ENCODE measurements around the gene SCAP. TPM values are rescaled to one million over a fixed set of nuclear protein-coding genes. Genes with fewer than 3 reads are reported as not detected.

Gene SCAP
- total RNA-seq, 1 experiment from 2014 or later, result 67.6 TPM

GRCh38 chr3:47398228-47398627 is 77.5 kb downstream of the SCAP start:
- ChIA-PET CTCF (no interaction called here), RAD21 (ENCODE audit: low non-redundant PET in 1 of 2, low total read pairs in 2 of 2, uncharacterized antibody in 2 of 2, unreplicated experiment in 2 of 2) (no interaction called here), POLR2A (no interaction called here)
- H3K27me3 ChIP-seq (ENCODE audit: insufficient read depth, low read length), result no peaks in the 10 kb centered on the region
- H3K9me3 ChIP-seq (ENCODE audit: control insufficient read depth in 1 of 2, insufficient read depth in 1 of 2, low read depth in 1 of 2, low read length in 2 of 2), result no peaks in the 10 kb centered on the region
- DNase-seq (ENCODE audit: low read depth, low spot score) (no peak), ATAC-seq (no peak)
- no peak overlapping the region for H3K4me2 ChIP-seq (ENCODE audit: low read length)
- intact Hi-C loops (cut with micrococcal nuclease), result no loop called here
- no peaks in the 10 kb centered on the region for H3K9me2 ChIP-seq (ENCODE audit: insufficient read depth)
- no peak overlapping the region for H3K4me3 ChIP-seq (replicated peaks in 1 of 2; ENCODE audit: low read depth in 1 of 2, low read length in 2 of 2)
- H3K4me1 ChIP-seq (ENCODE audit: control insufficient read depth in 1 of 2, insufficient read depth in 2 of 2, low read length in 2 of 2), result peaks cover 10 to 20% of the 10 kb centered on the region in 2 experiments
- H3K9ac ChIP-seq (ENCODE audit: low read length), result no peak overlapping the region
- BruUV-seq (replicated peaks), result no TSS peak
- no peak overlapping the region for H3K27ac ChIP-seq (ENCODE audit: low read depth, low read length)
- peaks cover 11% of the 10 kb centered on the region; the same call in 1 of the 2 replicates for H4K20me1 ChIP-seq (ENCODE audit: insufficient read depth)
- H2AFZ ChIP-seq (ENCODE audit: low read depth, low read length, poor library complexity, severe bottlenecking), result no peak overlapping the region
- no peak for TF ChIP-seq CEBPB (IDR thresholded peaks at IDR 0.05; ENCODE audit: low read depth)
- no peak for TF ChIP-seq SP1 (IDR thresholded peaks at IDR 0.05; ENCODE audit: low read depth)
- TF ChIP-seq, protein P1, sequence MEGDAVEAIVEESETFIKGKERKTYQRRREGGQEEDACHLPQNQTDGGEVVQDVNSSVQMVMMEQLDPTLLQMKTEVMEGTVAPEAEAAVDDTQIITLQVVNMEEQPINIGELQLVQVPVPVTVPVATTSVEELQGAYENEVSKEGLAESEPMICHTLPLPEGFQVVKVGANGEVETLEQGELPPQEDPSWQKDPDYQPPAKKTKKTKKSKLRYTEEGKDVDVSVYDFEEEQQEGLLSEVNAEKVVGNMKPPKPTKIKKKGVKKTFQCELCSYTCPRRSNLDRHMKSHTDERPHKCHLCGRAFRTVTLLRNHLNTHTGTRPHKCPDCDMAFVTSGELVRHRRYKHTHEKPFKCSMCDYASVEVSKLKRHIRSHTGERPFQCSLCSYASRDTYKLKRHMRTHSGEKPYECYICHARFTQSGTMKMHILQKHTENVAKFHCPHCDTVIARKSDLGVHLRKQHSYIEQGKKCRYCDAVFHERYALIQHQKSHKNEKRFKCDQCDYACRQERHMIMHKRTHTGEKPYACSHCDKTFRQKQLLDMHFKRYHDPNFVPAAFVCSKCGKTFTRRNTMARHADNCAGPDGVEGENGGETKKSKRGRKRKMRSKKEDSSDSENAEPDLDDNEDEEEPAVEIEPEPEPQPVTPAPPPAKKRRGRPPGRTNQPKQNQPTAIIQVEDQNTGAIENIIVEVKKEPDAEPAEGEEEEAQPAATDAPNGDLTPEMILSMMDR (IDR thresholded peaks at IDR 0.05 in 2 of 3, conservative IDR thresholded peaks at IDR 0.05 in 1 of 3; ENCODE audit: borderline replicate concordance in 1 of 3, insufficient read depth in 1 of 3, low read depth in 2 of 3, low read length in 2 of 3), result no peak
- TF ChIP-seq ELF1 (IDR thresholded peaks at IDR 0.05; ENCODE audit: borderline replicate concordance, low read depth), result no peak
- TF ChIP-seq EGR1 (IDR thresholded peaks at IDR 0.05; ENCODE audit: low read depth), result no peak
- no peak for TF ChIP-seq EZH2 (IDR thresholded peaks at IDR 0.05)
- no peak for TF ChIP-seq POLR2AphosphoS5 (IDR thresholded peaks at IDR 0.05; ENCODE audit: low read depth, low read length)
- TF ChIP-seq FOSL1 (IDR thresholded peaks at IDR 0.05; ENCODE audit: low read depth), result no peak
- TF ChIP-seq RAD21 (IDR thresholded peaks at IDR 0.05; ENCODE audit: low read depth), result no peak
- no peak for TF ChIP-seq ZNF274 (IDR thresholded peaks at IDR 0.05; ENCODE audit: low read depth, low read length)
- H3K79me2 ChIP-seq (ENCODE audit: insufficient read depth, low read length), result peaks cover 58% of the 10 kb centered on the region
- H3K36me3 ChIP-seq (ENCODE audit: control insufficient read depth in 1 of 2, insufficient read depth in 2 of 2, low read length in 2 of 2), result peaks cover 0 to 3% of the 10 kb centered on the region in 2 experiments; a peak in 2 of 4 replicates

All from HCT116 (cell line).